K562 (cell line): ENCODE data around the gene DOCK4. TPM values are rescaled to one million over a fixed set of nuclear protein-coding genes. Genes with fewer than 3 reads are reported as not detected.

Source experiments
- MTA1 ChIP-seq: fragments of 450-650 bp; IDR thresholded peaks from 2 replicates; pipeline ENCODE4 v1.6.1; 2017; ENCODE audit warnings: borderline replicate concordance
- SAFB2 ChIP-seq: fragments of 200-400 bp; formaldehyde crosslinking; IDR thresholded peaks from 2 replicates; pipeline ENCODE4 v1.6.1; 2018; ENCODE audit warnings: borderline replicate concordance, low read length, low read depth, moderate library complexity; ENCODE audit not compliant: severe bottlenecking
- ZC3H11A ChIP-seq: IDR thresholded peaks from 2 replicates; pipeline ENCODE4 v1.6.1; 2012; ENCODE audit warnings: low read depth, low read length, improper control_type of control experiment
- ZNF778 ChIP-seq: fragments of 450-650 bp; formaldehyde crosslinking; IDR thresholded peaks from 2 replicates; pipeline ENCODE4 v1.4.0; 2020; ENCODE audit warnings: mild to moderate bottlenecking, moderate library complexity
- polyA plus RNA-seq, 8 experiments: library from polyadenylated mRNA; depleted of rRNA in 4 of 8; stranded (reverse) in 5 of 8; unstranded in 3 of 8; fragments of >200 nt; fragmentation: Nextera tagmentation in 2 of 8; fragmentation: Illumina TruSeq in 1 of 8; extraction: Ambion mirVana in 2 of 8; extraction: Trizol in 1 of 8; gene quantifications; 2 replicates each; pipeline versions ENCODE4 v1.2.1 to v1.2.3, GENCODE V29; 2011 to 2014; ENCODE audit warnings: inconsistent platforms in 1 of 8, missing spikeins in 1 of 8
- total RNA-seq, 7 experiments: library from RNA; depleted of rRNA in 6 of 7; stranded (reverse); fragments of >200 nt in 6 of 7; fragmentation: Illumina TruSeq in 2 of 7; extraction: Trizol in 2 of 7; gene quantifications; 2 replicates each; pipeline versions ENCODE4 v1.2.1 to v1.2.3, GENCODE V29; 2011 to 2021; ENCODE audit warnings: low replicate concordance in 1 of 7
- TF ChIP-seq, protein P1 (sequence below): fragments of 150-350 bp; conservative IDR thresholded peaks from 2 replicates; pipeline ENCODE4 v1.6.1; 2014; ENCODE audit warnings: low read length
- TF ChIP-seq, protein P2 (sequence below): fragments of 250-450 bp; sonication (Bioruptor Pico); IDR thresholded peaks from 2 replicates; pipeline ENCODE4 v1.4.0; 2020; ENCODE audit warnings: mild to moderate bottlenecking, moderate library complexity, borderline replicate concordance

Gene DOCK4
- total and polyA plus RNA-seq, 9 of the 15 experiments (the other 6 are each of a cell fraction or from before 2014, with no cell fraction given): 0.42 to 5.7 (median 2.3) TPM

DNA sequence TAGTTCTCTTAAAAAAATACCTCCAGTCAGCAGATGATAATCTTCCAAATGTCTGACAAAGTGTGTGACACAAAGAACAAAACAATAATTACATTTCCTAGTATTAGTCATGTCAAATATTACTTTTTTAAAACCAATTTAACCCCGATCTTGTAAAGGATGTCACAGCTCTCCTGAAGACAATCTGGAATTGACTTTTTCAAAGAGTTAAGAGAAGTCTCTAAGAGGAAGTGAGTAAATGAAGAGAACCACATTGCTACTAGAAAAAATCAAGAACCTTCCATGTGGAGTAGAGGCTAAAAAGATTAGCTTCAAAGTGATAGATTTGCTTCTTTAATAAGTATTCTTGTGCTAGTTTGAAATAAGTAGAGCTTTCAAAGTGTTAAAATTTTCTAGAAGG lies 425.7 kb downstream of the DOCK4 start (continued):
- TF ChIP-seq, protein P1, sequence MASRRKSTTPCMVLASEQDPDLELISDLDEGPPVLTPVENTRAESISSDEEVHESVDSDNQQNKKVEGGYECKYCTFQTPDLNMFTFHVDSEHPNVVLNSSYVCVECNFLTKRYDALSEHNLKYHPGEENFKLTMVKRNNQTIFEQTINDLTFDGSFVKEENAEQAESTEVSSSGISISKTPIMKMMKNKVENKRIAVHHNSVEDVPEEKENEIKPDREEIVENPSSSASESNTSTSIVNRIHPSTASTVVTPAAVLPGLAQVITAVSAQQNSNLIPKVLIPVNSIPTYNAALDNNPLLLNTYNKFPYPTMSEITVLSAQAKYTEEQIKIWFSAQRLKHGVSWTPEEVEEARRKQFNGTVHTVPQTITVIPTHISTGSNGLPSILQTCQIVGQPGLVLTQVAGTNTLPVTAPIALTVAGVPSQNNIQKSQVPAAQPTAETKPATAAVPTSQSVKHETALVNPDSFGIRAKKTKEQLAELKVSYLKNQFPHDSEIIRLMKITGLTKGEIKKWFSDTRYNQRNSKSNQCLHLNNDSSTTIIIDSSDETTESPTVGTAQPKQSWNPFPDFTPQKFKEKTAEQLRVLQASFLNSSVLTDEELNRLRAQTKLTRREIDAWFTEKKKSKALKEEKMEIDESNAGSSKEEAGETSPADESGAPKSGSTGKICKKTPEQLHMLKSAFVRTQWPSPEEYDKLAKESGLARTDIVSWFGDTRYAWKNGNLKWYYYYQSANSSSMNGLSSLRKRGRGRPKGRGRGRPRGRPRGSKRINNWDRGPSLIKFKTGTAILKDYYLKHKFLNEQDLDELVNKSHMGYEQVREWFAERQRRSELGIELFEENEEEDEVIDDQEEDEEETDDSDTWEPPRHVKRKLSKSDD: no peak
- TF ChIP-seq, protein P2, sequence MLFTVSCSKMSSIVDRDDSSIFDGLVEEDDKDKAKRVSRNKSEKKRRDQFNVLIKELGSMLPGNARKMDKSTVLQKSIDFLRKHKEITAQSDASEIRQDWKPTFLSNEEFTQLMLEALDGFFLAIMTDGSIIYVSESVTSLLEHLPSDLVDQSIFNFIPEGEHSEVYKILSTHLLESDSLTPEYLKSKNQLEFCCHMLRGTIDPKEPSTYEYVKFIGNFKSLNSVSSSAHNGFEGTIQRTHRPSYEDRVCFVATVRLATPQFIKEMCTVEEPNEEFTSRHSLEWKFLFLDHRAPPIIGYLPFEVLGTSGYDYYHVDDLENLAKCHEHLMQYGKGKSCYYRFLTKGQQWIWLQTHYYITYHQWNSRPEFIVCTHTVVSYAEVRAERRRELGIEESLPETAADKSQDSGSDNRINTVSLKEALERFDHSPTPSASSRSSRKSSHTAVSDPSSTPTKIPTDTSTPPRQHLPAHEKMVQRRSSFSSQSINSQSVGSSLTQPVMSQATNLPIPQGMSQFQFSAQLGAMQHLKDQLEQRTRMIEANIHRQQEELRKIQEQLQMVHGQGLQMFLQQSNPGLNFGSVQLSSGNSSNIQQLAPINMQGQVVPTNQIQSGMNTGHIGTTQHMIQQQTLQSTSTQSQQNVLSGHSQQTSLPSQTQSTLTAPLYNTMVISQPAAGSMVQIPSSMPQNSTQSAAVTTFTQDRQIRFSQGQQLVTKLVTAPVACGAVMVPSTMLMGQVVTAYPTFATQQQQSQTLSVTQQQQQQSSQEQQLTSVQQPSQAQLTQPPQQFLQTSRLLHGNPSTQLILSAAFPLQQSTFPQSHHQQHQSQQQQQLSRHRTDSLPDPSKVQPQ: no peak
- TF ChIP-seq MTA1: no peak
- no peak for TF ChIP-seq SAFB2
- no peak for TF ChIP-seq ZNF778
- no peak for TF ChIP-seq ZC3H11A
